Endothelial cell of umbilical vein (primary cell): Measurements from ENCODE around the gene BCL7A. TPM values are rescaled to one million over a fixed set of nuclear protein-coding genes. Genes with fewer than 3 reads are reported as not detected.

Experiments
- BruUV-seq: library from RNA; stranded (reverse); fragments of 400-500 nt; replicated peaks from 2 replicates; lab custom pipeline; 2021; lab: Mats Ljungman, UMichigan
- CTCF ChIA-PET: fragments of 300-600, 350-600 bp; sonication (Branson Sonifier 250); formaldehyde crosslinking; loops from one replicate; lab custom pipeline; 2021; ENCODE audit warnings: antibody characterized with exemption, inconsistent platforms; lab: Charles Lee
- POLR2A ChIA-PET: fragments of 300-600, 350-600 bp; sonication (Branson Sonifier 250); formaldehyde crosslinking; loops from one replicate; lab custom pipeline; 2021; ENCODE audit warnings: antibody characterized with exemption, inconsistent platforms; lab: Charles Lee
- DNase-seq: peaks from one replicate; pipeline ENCODE4 v3.0.0-alpha.2; 2011; ENCODE audit warnings: low read depth, low spot score
- FAIRE-seq: peaks from 2 replicates; lab custom pipeline; 2011; peaks lifted over from hg19 to GRCh38; lab: Jason Lieb, UNC
- H2AFZ ChIP-seq: 2 replicates; pipeline ENCODE4 v1.6.0; 2012; ENCODE audit warnings: low read depth, low read length, control low read depth, inconsistent platforms
- H3K27ac ChIP-seq: 2 replicates; pipeline ENCODE4 v1.5.1; 2011; ENCODE audit warnings: low read depth, mild to moderate bottlenecking, control low read depth, low read length, moderate library complexity; ENCODE audit not compliant: insufficient read depth
- H3K27me3 ChIP-seq, 2 experiments: 2 replicates each; pipeline versions ENCODE4 v1.6.0 to v1.6.1; 2011; ENCODE audit warnings: low read length in 2 of 2, mixed read lengths in 1 of 2; ENCODE audit not compliant: control insufficient read depth in 2 of 2, insufficient read depth in 2 of 2
- H3K36me3 ChIP-seq, 2 experiments: 2 replicates in 1 of 2; 3 replicates in 1 of 2; pipeline ENCODE4 v1.5.1; 2011; ENCODE audit warnings: low read length in 2 of 2, mild to moderate bottlenecking in 1 of 2, moderate library complexity in 1 of 2; ENCODE audit not compliant: control insufficient read depth in 2 of 2, insufficient read depth in 2 of 2; ENCODE audit errors: extremely low read depth in 1 of 2
- H3K4me1 ChIP-seq: 3 replicates; pipeline ENCODE4 v1.5.1; 2011; ENCODE audit warnings: mild to moderate bottlenecking, low read length; ENCODE audit not compliant: control insufficient read depth, insufficient read depth; ENCODE audit errors: extremely low read depth
- H3K4me2 ChIP-seq: 2 replicates; pipeline ENCODE4 v1.6.1; 2011; ENCODE audit warnings: low read length, control low read depth, mixed read lengths; ENCODE audit not compliant: insufficient read depth
- H3K4me3 ChIP-seq, 3 experiments: fragments of 200-600 bp in 1 of 3; sonication (generic), shearing (Covaris generic) in 1 of 3; replicated peaks in 1 of 3; 2 replicates each; pipeline ENCODE4 v1.5.1; 2011 to 2016; ENCODE audit warnings: control low read depth in 3 of 3, low read length in 3 of 3, mild to moderate bottlenecking in 2 of 3, inconsistent platforms in 1 of 3, low read depth in 1 of 3, moderate library complexity in 1 of 3; ENCODE audit not compliant: insufficient read depth in 1 of 3
- H3K79me2 ChIP-seq: 2 replicates; pipeline ENCODE4 v1.6.0; 2012; ENCODE audit warnings: low read length, inconsistent platforms; ENCODE audit not compliant: control insufficient read depth, insufficient read depth
- H3K9ac ChIP-seq: replicated peaks from 2 replicates; pipeline ENCODE3; 2011; ENCODE audit warnings: low read length, control low read depth; ENCODE audit not compliant: insufficient read depth; ENCODE audit errors: extremely low read depth
- H3K9me1 ChIP-seq: replicated peaks from 3 replicates; pipeline ENCODE4 v1.6.0; 2011; ENCODE audit warnings: mild to moderate bottlenecking, low read length; ENCODE audit not compliant: control insufficient read depth, insufficient read depth; ENCODE audit errors: extremely low read depth
- H3K9me3 ChIP-seq: replicated peaks from 2 replicates; pipeline ENCODE4 v1.5.1; 2012; ENCODE audit warnings: low read length, inconsistent platforms; ENCODE audit not compliant: control insufficient read depth, insufficient read depth
- H4K20me1 ChIP-seq: replicated peaks from 2 replicates; pipeline ENCODE3; 2011; ENCODE audit warnings: mild to moderate bottlenecking, low read length; ENCODE audit not compliant: control insufficient read depth, insufficient read depth; ENCODE audit errors: extremely low read depth
- CTCF ChIP-seq, 2 donors: IDR thresholded peaks; 1 replicate in 1 of 2; 2 replicates in 1 of 2; pipeline ENCODE4 v1.5.1; 2011; ENCODE audit warnings: low read length in 2 of 2, mild to moderate bottlenecking in 2 of 2, moderate library complexity in 2 of 2, control low read depth in 1 of 2, inconsistent platforms in 1 of 2, low read depth in 1 of 2; ENCODE audit not compliant: insufficient read depth in 1 of 2; ENCODE audit errors: extremely low read depth in 1 of 2
- EZH2 ChIP-seq: IDR thresholded peaks from 2 replicates; pipeline ENCODE4 v1.6.1; 2012; ENCODE audit warnings: borderline replicate concordance, low read depth, mild to moderate bottlenecking, moderate library complexity, low read length, inconsistent platforms; ENCODE audit not compliant: severe bottlenecking
- FOS ChIP-seq: IDR thresholded peaks from 2 replicates; pipeline ENCODE4 v1.6.1; 2011; ENCODE audit warnings: mild to moderate bottlenecking, low read length, moderate library complexity, borderline replicate concordance; ENCODE audit not compliant: insufficient read depth
- GATA2 ChIP-seq: IDR thresholded peaks from 2 replicates; pipeline ENCODE4 v1.7.0; 2011; ENCODE audit warnings: low read depth, mild to moderate bottlenecking, moderate library complexity, mixed read lengths, low read length; ENCODE audit not compliant: insufficient read length, insufficient read depth
- JUN ChIP-seq: IDR thresholded peaks from 2 replicates; pipeline ENCODE4 v1.6.1; 2011; ENCODE audit warnings: borderline replicate concordance, low read depth; ENCODE audit not compliant: insufficient read length, insufficient read depth
- MYC ChIP-seq: IDR thresholded peaks from one replicate; pipeline ENCODE4 v1.6.1; 2011; ENCODE audit warnings: mild to moderate bottlenecking, low read depth, low read length
- POLR2A ChIP-seq: IDR thresholded peaks from 2 replicates; pipeline ENCODE4 v1.6.1; 2012; ENCODE audit warnings: low read depth, mild to moderate bottlenecking, control low read depth, low read length
- POLR2AphosphoS5 ChIP-seq: IDR thresholded peaks from 2 replicates; pipeline ENCODE4 v1.6.1; 2012; ENCODE audit warnings: low read depth, mild to moderate bottlenecking, control low read depth, low read length, moderate library complexity; ENCODE audit not compliant: insufficient read depth
- dilution Hi-C: fragments of 300-500 bp; cut with MboI; formaldehyde crosslinking; loops from one replicate; pipeline ENCODE4 v1.15.0; 2019; ENCODE audit warnings: low sequenced_read_pairs; ENCODE audit not compliant: extremely low pct_ligation_motif_present
- intact Hi-C: fragments of 100-400 bp; cut with micrococcal nuclease; formaldehyde crosslinking; loops from one replicate; pipeline ENCODE4 v1.10.0; 2022
- polyA plus RNA-seq, 4 experiments: library from polyadenylated mRNA; depleted of rRNA in 3 of 4; stranded (reverse) in 3 of 4; unstranded in 1 of 4; fragments of >200 nt; gene quantifications; 2 replicates each; pipeline versions ENCODE4 v1.2.1 to v1.2.3, GENCODE V29; 2011 to 2012; ENCODE audit warnings: missing spikeins in 1 of 4
- total RNA-seq: library from RNA; stranded (reverse); gene quantifications from 2 replicates; pipeline ENCODE4 v1.2.3, GENCODE V29; 2021
- TF ChIP-seq, protein P1 (sequence below): IDR thresholded peaks from 2 replicates; pipeline ENCODE4 v1.6.1; 2011; ENCODE audit not compliant: insufficient read depth, insufficient read length

The BCL7A gene
- total and polyA plus RNA-seq, 2 donors (not counting 3 experiments of a cell fraction or from before 2014, with no cell fraction given), result 9.7 to 11.1 TPM

DNA sequence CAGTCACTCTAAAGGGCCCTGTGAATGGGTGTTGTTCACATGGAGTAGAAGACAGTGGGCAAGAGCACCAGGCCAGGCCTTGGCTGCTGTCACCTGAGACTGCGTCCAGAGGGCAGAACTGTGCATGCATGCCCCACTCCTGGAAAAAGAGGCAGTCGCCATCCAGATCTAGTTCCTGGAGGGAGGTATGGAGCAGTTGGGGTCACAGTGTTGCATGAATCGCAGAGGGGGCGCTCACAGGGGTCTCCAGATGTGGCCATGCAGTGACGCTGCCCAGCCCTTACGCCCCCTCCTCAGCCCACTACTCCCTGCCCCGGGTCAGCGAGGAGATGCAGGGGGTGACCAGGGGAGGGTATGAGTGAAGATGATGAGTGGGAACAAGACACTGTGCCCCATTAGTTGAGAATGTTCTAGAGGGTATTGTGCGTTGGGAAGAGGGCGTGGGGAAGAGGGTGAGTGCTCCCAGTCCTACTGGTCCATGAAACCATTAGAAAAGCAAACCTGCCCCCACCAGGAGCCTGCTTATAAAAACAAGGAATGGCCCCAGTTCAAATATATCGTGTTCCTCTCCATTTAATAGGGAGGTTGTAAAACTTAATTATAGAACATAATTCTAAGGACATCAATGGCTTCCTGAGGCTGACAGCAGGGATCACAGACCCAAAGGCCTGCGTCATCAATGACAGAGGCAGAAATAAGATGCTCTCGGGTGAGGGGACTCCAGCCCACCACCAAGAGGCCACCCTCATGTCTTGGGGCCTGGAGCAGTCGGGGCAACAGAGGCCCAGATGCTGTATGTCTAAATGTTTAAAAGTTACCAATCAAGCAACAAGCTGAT lies 32.2 kb upstream of the BCL7A start:
- POLR2A ChIA-PET, result no interaction called here

More for the DNA sequence above, 32.2 kb upstream of the BCL7A start:
- H2AFZ ChIP-seq, result no peak overlapping the region
- H3K9me3 ChIP-seq, result no peaks in the 10 kb centered on the region
- intact Hi-C loops, result no loop called here
- no peaks in the 10 kb centered on the region for H3K36me3 ChIP-seq
- H3K79me2 ChIP-seq, result no peaks in the 10 kb centered on the region
- H4K20me1 ChIP-seq, result no peaks in the 10 kb centered on the region
- no peaks in the 10 kb centered on the region for H3K27me3 ChIP-seq
- H3K9me1 ChIP-seq, result no peaks in the 10 kb centered on the region
- dilution Hi-C loops, result no loop called here
- H3K27ac ChIP-seq, result no peak overlapping the region
- H3K9ac ChIP-seq, result no peak overlapping the region
- DNase-seq, result no peak
- no peak overlapping the region for H3K4me2 ChIP-seq
- FAIRE-seq, result no peak
- TF ChIP-seq MYC, result no peak
- no peak for TF ChIP-seq FOS
- TF ChIP-seq CTCF (IDR thresholded peaks at IDR 0.05; ENCODE audit: extremely low read depth in 1 of 2, insufficient read depth in 1 of 2, low read depth in 1 of 2, low read length in 2 of 2), result no peak
- TF ChIP-seq JUN, result no peak
- no peak for TF ChIP-seq POLR2A
- no peak for TF ChIP-seq EZH2
- TF ChIP-seq POLR2AphosphoS5, result no peak
- TF ChIP-seq GATA2, result no peak
- TF ChIP-seq, protein P1, sequence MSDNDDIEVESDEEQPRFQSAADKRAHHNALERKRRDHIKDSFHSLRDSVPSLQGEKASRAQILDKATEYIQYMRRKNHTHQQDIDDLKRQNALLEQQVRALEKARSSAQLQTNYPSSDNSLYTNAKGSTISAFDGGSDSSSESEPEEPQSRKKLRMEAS, result no peak
- H3K4me3 ChIP-seq, result no peak overlapping the region
- CTCF ChIA-PET, result interaction anchor here (1.2 kb wide), 1 partner anchor 10 kb away, joined by 4 read pairs; no protein-coding TSS in a partner anchor
- BruUV-seq, result no TSS peak
- peaks cover 6% of the 10 kb centered on the region for H3K4me1 ChIP-seq
